Neural cell (in vitro differentiated cells): ENCODE data around the gene GABPB2. TPM values are rescaled to one million over a fixed set of nuclear protein-coding genes. Genes with fewer than 3 reads are reported as not detected.

ENCODE experiments used
- polyA plus RNA-seq: library from polyadenylated mRNA; depleted of rRNA; stranded (reverse); fragments of >200 nt; gene quantifications from 2 replicates; pipeline ENCODE4 v1.2.3, GENCODE V29; 2014
- small RNA-seq, 3 experiments: library from RNA; depleted of rRNA; stranded (forward); fragments of <200 nt; gene quantifications; one replicate each; pipeline ENCODE3, GENCODE V24; 2012

The GABPB2 gene
- polyA plus RNA-seq, 1 donor from 2014 or later: 4.1 TPM

Small RNA genes lying within 50 kb of the gene (small RNA-seq; reads per million reads assigned to genes)
- gene RNU6-884P: 0.03 to 12.2 (median 1.5) reads per million in 3 experiments

Other genes starting within 250 kb of the GABPB2 start
- 17.8 and 17.9 TPM in 2 replicates for gene ARNT, start 194.2 kb upstream of the GABPB2 start, polyA plus RNA-seq
- gene CTXND2, start 183.6 kb upstream of the GABPB2 start, polyA plus RNA-seq: not detected in 2 replicates
- 39.1 and 51.1 TPM in 2 replicates for gene SETDB1, start 144.4 kb upstream of the GABPB2 start, polyA plus RNA-seq
- 39.1 and 49.7 TPM in 2 replicates for gene CERS2, start 95.9 kb upstream of the GABPB2 start, polyA plus RNA-seq
- not detected in 2 replicates for gene ANXA9, start 88.5 kb upstream of the GABPB2 start, polyA plus RNA-seq
- 16.1 and 25.2 TPM in 2 replicates for gene MINDY1, start 63.9 kb upstream of the GABPB2 start, polyA plus RNA-seq
- 25.7 and 32.2 TPM in 2 replicates for gene PRUNE1, start 62.3 kb upstream of the GABPB2 start, polyA plus RNA-seq
- 0.16 and 0.33 TPM in 2 replicates for gene BNIPL, start 34.2 kb upstream of the GABPB2 start, polyA plus RNA-seq
- 0.87 and 1.2 TPM in 2 replicates for gene C1orf56, start 23.0 kb upstream of the GABPB2 start, polyA plus RNA-seq
- gene CDC42SE1, start 11.1 kb upstream of the GABPB2 start, polyA plus RNA-seq: 102 and 107 TPM in 2 replicates
- 131 and 142 TPM in 2 replicates for gene MLLT11, start 10.4 kb upstream of the GABPB2 start, polyA plus RNA-seq
- gene SEMA6C, start 75.9 kb downstream of the GABPB2 start, polyA plus RNA-seq: 32.5 and 39.3 TPM in 2 replicates
- gene TNFAIP8L2, start 85.9 kb downstream of the GABPB2 start, polyA plus RNA-seq: not detected in 2 replicates
- gene LYSMD1, start 95.1 kb downstream of the GABPB2 start, polyA plus RNA-seq: 13.3 and 16.0 TPM in 2 replicates
- 91.1 and 106 TPM in 2 replicates for gene SCNM1, start 95.4 kb downstream of the GABPB2 start, polyA plus RNA-seq
- not detected in 2 replicates for gene TMOD4, start 105.2 kb downstream of the GABPB2 start, polyA plus RNA-seq
- 232 and 275 TPM in 2 replicates for gene VPS72, start 119.4 kb downstream of the GABPB2 start, polyA plus RNA-seq
- gene PIP5K1A, start 127.8 kb downstream of the GABPB2 start, polyA plus RNA-seq: 66.0 and 66.4 TPM in 2 replicates
- gene PSMD4, start 184.0 kb downstream of the GABPB2 start, polyA plus RNA-seq: 341 and 364 TPM in 2 replicates
- 6.2 and 6.9 TPM in 2 replicates for gene ZNF687, start 211.5 kb downstream of the GABPB2 start, polyA plus RNA-seq